Mucosa of descending colon (tissue), 3 donors: Measurements from ENCODE around the gene KRTAP13-1. TPM values are rescaled to one million over a fixed set of nuclear protein-coding genes. Genes with fewer than 3 reads are reported as not detected.

Source experiments
- ATAC-seq: fragments of 200-7000 bp; cut with Tn5 transposase; one replicate; pipeline ENCODE4 v1.9.1; 2020; ENCODE audit warnings: mild to moderate bottlenecking, moderate library complexity
- DNase-seq, 3 donors: peaks; one replicate each; pipeline ENCODE4 v3.0.0-alpha.2; 2020
- H3K36me3 ChIP-seq: fragments of 200-600 bp; one replicate; pipeline ENCODE4 v1.8.0; 2021; ENCODE audit warnings: low read depth, mild to moderate bottlenecking
- H3K4me1 ChIP-seq: fragments of 200-600 bp; one replicate; pipeline ENCODE4 v1.8.0; 2021; ENCODE audit warnings: low read depth, mild to moderate bottlenecking
- H3K4me3 ChIP-seq: fragments of 200-600 bp; one replicate; pipeline ENCODE4 v1.8.0; 2021; ENCODE audit warnings: mild to moderate bottlenecking
- H3K9me3 ChIP-seq: fragments of 200-600 bp; one replicate; pipeline ENCODE4 v1.8.0; 2021; ENCODE audit warnings: mild to moderate bottlenecking
- CTCF ChIP-seq: fragments of 200-600 bp; IDR thresholded peaks from one replicate; pipeline ENCODE4 v1.8.0; 2022; ENCODE audit warnings: antibody characterized with exemption, mild to moderate bottlenecking
- intact Hi-C, 2 donors: fragments of 100-400 bp; cut with DNase I in 1 of 2; cut with micrococcal nuclease in 1 of 2; formaldehyde crosslinking; loops; one replicate each; pipeline versions ENCODE4 v1.11.0 to v1.11.1; 2022; cut with DNase I, micrococcal nuclease
- long read RNA-seq, 2 donors: library from polyadenylated mRNA; unstranded; transcript quantifications; one replicate each; pipeline ENCODE4 v2.0.0, GENCODE V29; 2019 to 2021
- total RNA-seq, 3 donors: library from RNA; stranded (reverse); fragmentation: NEBNext Ultra II Directional in 2 of 3; extraction: Animal tissue kit (Norgen Biotek cat#: 25700) in 2 of 3; gene quantifications; one replicate each; pipeline versions ENCODE4 v1.2.1 to v1.2.4, GENCODE V29; 2021 to 2023
- donor health status: DM: no; HTN: no; CAD: no; lungs with moderate emphysema.
- donor health status: DM: no; HTN: no; CAD: no.
- donor health status: DM: no; HTN: yes; CAD: no.

The KRTAP13-1 gene
- not detected for total RNA-seq
- long read RNA-seq, donor 1 = 0 reads
- long read RNA-seq, donor 2 = 0 reads

DNA sequence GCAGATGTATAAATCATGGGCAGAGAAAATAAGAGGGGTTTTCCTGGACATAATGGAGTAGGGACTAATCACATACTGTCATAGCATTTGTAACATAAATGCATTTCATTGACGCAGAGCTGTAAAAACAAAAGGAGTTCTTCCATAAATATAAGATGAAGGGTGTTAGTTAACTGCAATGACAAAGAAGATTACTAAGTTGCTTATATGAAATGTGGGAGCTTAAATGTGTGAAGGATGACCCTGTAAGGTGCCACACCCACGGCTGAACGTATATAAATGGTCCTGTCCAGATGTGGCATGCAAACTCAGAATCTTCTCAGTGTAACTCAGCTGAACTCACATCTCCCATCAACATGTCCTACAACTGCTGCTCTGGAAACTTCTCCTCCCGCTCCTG is at the start of gene KRTAP13-1:
Gene KRTAP13-1 (plus strand): TSS at position 301 of the 400 bp plus-strand sequence. CDS start 56 bp downstream, at position 357.
- TF ChIP-seq CTCF = no peak
- intact Hi-C loops = no loop called here
- H3K4me3 ChIP-seq = no peak within 1 kb of the TSS
- DNase-seq (no peak), ATAC-seq (no peak)
- H3K9me3 ChIP-seq = no peaks in the 10 kb centered on the region
- no peaks in the 10 kb centered on the region for H3K4me1 ChIP-seq
- H3K36me3 ChIP-seq = no peaks in the 10 kb centered on the region

DNA sequence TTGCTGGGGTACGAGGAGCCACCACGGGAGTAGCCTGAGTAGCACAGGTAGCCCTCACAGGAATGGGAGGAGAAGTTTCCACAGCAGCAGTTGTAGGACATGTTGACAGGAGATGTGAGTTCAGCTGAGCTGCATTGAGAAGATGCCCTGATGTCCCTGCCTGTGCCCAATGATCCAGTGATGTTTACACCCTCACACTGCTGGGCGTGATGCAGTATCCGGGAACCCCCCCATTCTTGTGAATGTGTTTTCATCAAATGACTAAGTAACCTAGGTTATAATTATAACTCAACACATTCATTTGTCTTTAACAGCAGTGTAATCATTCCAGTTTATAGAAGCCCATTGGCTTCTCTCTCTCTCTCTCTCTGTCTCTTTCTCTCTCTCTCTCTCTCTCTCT is 47.3 kb upstream of the KRTAP13-1 start, which contains the start of gene KRTAP23-1:
Gene KRTAP23-1 (minus strand): TSS at position 101 of the 400 bp plus-strand sequence. CDS start 0 bp downstream, at position 101.
- Histone ChIP-seq H3K4me3 (no peak within 1 kb of the TSS), H3K36me3 (no peaks in the 10 kb centered on the region), H3K9me3 (no peaks in the 10 kb centered on the region), H3K4me1 (no peaks in the 10 kb centered on the region)
- DNase-seq = no peak
- no peak for ATAC-seq
- no peak for TF ChIP-seq CTCF
- intact Hi-C loops = no loop called here

GRCh38 chr21:30349572-30349971 is 46.3 kb upstream of the KRTAP13-1 start:
- TF ChIP-seq CTCF = no peak
- Histone ChIP-seq H3K9me3 (no peaks in the 10 kb centered on the region), H3K36me3 (no peaks in the 10 kb centered on the region), H3K4me1 (no peaks in the 10 kb centered on the region), H3K4me3 (no peak overlapping the region)
- intact Hi-C loops = no loop called here
- no peak for ATAC-seq
- no peak for DNase-seq

- TF ChIP-seq CTCF = no peak
- H3K36me3 ChIP-seq = no peaks in the 10 kb centered on the region
- ATAC-seq = no peak
- H3K4me1 ChIP-seq = no peaks in the 10 kb centered on the region
- intact Hi-C loops = no loop called here
- no peak overlapping the region for H3K4me3 ChIP-seq
- no peaks in the 10 kb centered on the region for H3K9me3 ChIP-seq
- no peak for DNase-seq
Measured at GRCh38 chr21:30351534-30351933, 44.3 kb upstream of the KRTAP13-1 start.

DNA sequence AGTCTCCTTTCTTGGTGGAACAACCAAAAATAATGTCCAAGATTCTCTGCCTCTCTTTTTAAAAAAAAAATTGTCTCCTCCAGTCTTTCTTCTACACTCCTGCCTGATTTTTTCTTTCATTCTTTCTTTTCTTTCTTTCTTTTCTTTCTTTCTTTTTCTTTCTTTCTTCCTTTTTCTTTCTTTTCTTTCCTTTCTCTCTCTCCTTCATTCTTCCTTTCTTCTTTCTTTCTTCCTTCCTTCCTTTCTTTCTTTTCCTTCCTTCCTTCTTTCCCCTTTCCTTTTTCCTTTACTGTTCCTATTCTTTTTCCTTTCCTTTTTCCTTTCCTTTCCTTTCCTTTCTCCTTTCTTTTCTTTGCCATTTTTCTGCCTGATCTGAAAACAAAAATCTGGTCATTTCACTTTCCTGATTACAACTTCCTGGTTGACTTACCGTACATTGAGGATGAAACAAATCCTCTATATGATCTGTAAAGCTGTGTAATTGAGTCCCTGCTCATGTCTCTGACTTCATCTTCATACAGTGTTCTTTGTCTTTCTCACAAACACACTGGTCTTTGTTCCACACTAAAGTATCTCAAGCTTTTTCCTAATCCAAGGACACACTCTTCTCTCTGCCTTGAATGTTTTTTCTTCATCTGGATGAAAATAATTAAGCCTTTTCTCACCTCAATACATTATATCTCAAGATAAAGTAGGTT is 41.4 kb upstream of the KRTAP13-1 start:
- TF ChIP-seq CTCF = no peak
- Histone ChIP-seq H3K4me3 (no peak overlapping the region), H3K36me3 (no peaks in the 10 kb centered on the region), H3K9me3 (no peaks in the 10 kb centered on the region), H3K4me1 (no peaks in the 10 kb centered on the region)
- intact Hi-C loops = no loop called here
- ATAC-seq = no peak
- DNase-seq = no peak
